HG03432 (cell line): ENCODE data around the gene CXCL12.

Source experiments
- ATAC-seq: cut with Tn5 transposase; IDR thresholded peaks from one replicate; pipeline ENCODE4 v1.9.1; 2021; ENCODE audit warnings: mild to moderate bottlenecking, moderate library complexity; ENCODE audit not compliant: unreplicated experiment

The CXCL12 gene

GRCh38 chr10:44385026-44385695 lies at the start of gene CXCL12:
Gene CXCL12, minus strand, starts transcription at chr10:44385097. Its CDS starts 92 bp downstream, at chr10:44385005.
- ATAC-seq: no peak

GRCh38 chr10:44427479-44427878 lies 42.6 kb upstream of the CXCL12 start:
- ATAC-seq: no peak

- no peak for ATAC-seq
Observed at GRCh38 chr10:44427037-44427436, 42.1 kb upstream of the CXCL12 start.

- no peak for ATAC-seq
Observed at GRCh38 chr10:44426247-44427034, 41.5 kb upstream of the CXCL12 start.

GRCh38 chr10:44425466-44425865 lies 40.6 kb upstream of the CXCL12 start:
- ATAC-seq: no peak

GRCh38 chr10:44424957-44425356 lies 40.1 kb upstream of the CXCL12 start:
- no peak for ATAC-seq

GRCh38 chr10:44424298-44424697 lies 39.4 kb upstream of the CXCL12 start:
- ATAC-seq: no peak

GRCh38 chr10:44422570-44423101 lies 37.7 kb upstream of the CXCL12 start:
- ATAC-seq: no peak

GRCh38 chr10:44422153-44422552 lies 37.3 kb upstream of the CXCL12 start:
- no peak for ATAC-seq

GRCh38 chr10:44419790-44420549 lies 35.1 kb upstream of the CXCL12 start:
- ATAC-seq: no peak

GRCh38 chr10:44418637-44419036 lies 33.7 kb upstream of the CXCL12 start:
- ATAC-seq: no peak

GRCh38 chr10:44417761-44418160 lies 32.9 kb upstream of the CXCL12 start:
- ATAC-seq: no peak

- no peak for ATAC-seq
Observed at GRCh38 chr10:44416936-44417335, 32.0 kb upstream of the CXCL12 start.

- no peak for ATAC-seq
Observed at GRCh38 chr10:44416021-44416771, 31.3 kb upstream of the CXCL12 start.

- no peak for ATAC-seq
Observed at GRCh38 chr10:44415121-44415520, 30.2 kb upstream of the CXCL12 start.

- no peak for ATAC-seq
Observed at GRCh38 chr10:44413416-44413815, 28.5 kb upstream of the CXCL12 start.

GRCh38 chr10:44411251-44411650 lies 26.4 kb upstream of the CXCL12 start:
- no peak for ATAC-seq

- ATAC-seq: no peak
Observed at GRCh38 chr10:44404741-44405437, 20.0 kb upstream of the CXCL12 start.

- ATAC-seq: no peak
Observed at GRCh38 chr10:44402465-44403195, 17.7 kb upstream of the CXCL12 start.
